HCT116 (cell line): Measurements from ENCODE around the gene SALL4. TPM values are rescaled to one million over a fixed set of nuclear protein-coding genes. Genes with fewer than 3 reads are reported as not detected.

ENCODE experiments used
- ATAC-seq: fragments of 200-7000 bp; cut with Tn5 transposase; 2 replicates; pipeline ENCODE4 v1.9.1; 2020; ENCODE audit warnings: mild to moderate bottlenecking, moderate library complexity
- BruUV-seq: library from RNA; stranded (reverse); fragments of 400-500 nt; replicated peaks from 2 replicates; lab custom pipeline; 2021; lab: Mats Ljungman, UMichigan
- CTCF ChIA-PET: fragments of 300-600 bp; sonication (Branson Sonifier 250); formaldehyde crosslinking; loops from one replicate; lab custom pipeline; 2021; ENCODE audit warnings: antibody characterized with exemption; lab: Charles Lee
- POLR2A ChIA-PET: fragments of 300-600, 350-600 bp; sonication (Branson Sonifier 250); formaldehyde crosslinking; loops from one replicate; lab custom pipeline; 2021; ENCODE audit warnings: antibody characterized with exemption; lab: Charles Lee
- RAD21 ChIA-PET, 2 experiments: fragments of 300-600 bp; sonication (Branson Sonifier 250); formaldehyde crosslinking; loops; one replicate each; lab custom pipeline; 2023; ENCODE audit warnings: low total read pairs in 2 of 2; ENCODE audit not compliant: uncharacterized antibody in 2 of 2, unreplicated experiment in 2 of 2, low non-redundant PET in 1 of 2; lab: Charles Lee
- DNase-seq: peaks from one replicate; pipeline ENCODE4 v3.0.0-alpha.2; 2010; ENCODE audit warnings: low read depth, low spot score
- H2AFZ ChIP-seq: fragments of 200-600 bp; shearing (Covaris generic), sonication (generic); 2 replicates; pipeline ENCODE4 v1.6.1; 2017; ENCODE audit warnings: low read depth, mixed run types, mixed read lengths, antibody characterized with exemption, low read length; ENCODE audit not compliant: poor library complexity, severe bottlenecking
- H3K27ac ChIP-seq: 2 replicates; pipeline ENCODE4 v1.5.1; 2012; ENCODE audit warnings: low read depth, low read length
- H3K27me3 ChIP-seq: fragments of 200-600 bp; sonication (generic); 2 replicates; pipeline ENCODE4 v1.6.1; 2016; ENCODE audit warnings: mixed run types, low read length, mixed read lengths; ENCODE audit not compliant: insufficient read depth
- H3K36me3 ChIP-seq, 2 experiments: fragments of 200-500 bp in 1 of 2; fragments of 200-600 bp in 1 of 2; sonication (Bioruptor generic) in 1 of 2; sonication (generic) in 1 of 2; 2 replicates each; pipeline versions ENCODE4 v1.5.1 to v1.6.1; 2014 to 2016; ENCODE audit warnings: low read length in 2 of 2, inconsistent platforms in 1 of 2, mixed read lengths in 1 of 2, mixed run types in 1 of 2; ENCODE audit not compliant: insufficient read depth in 2 of 2, control insufficient read depth in 1 of 2
- H3K4me1 ChIP-seq, 2 experiments: fragments of 200-600 bp in 1 of 2; sonication (generic) in 1 of 2; 2 replicates each; pipeline versions ENCODE4 v1.5.1 to v1.6.1; 2012 to 2017; ENCODE audit warnings: low read length in 2 of 2, inconsistent platforms in 1 of 2, mild to moderate bottlenecking in 1 of 2, mixed read lengths in 1 of 2, mixed run types in 1 of 2, moderate library complexity in 1 of 2; ENCODE audit not compliant: insufficient read depth in 2 of 2, control insufficient read depth in 1 of 2
- H3K4me2 ChIP-seq: fragments of 200-600 bp; sonication (generic); 2 replicates; pipeline ENCODE4 v1.6.1; 2017; ENCODE audit warnings: mixed run types, low read length, mixed read lengths
- H3K4me3 ChIP-seq, 2 experiments: fragments of 200-600 bp in 1 of 2; sonication (generic) in 1 of 2; replicated peaks in 1 of 2; 2 replicates each; pipeline ENCODE4 v1.5.1; 2011 to 2016; ENCODE audit warnings: low read length in 2 of 2, control low read depth in 1 of 2, low read depth in 1 of 2, mild to moderate bottlenecking in 1 of 2, mixed read lengths in 1 of 2, mixed run types in 1 of 2
- H3K79me2 ChIP-seq: fragments of 200-600 bp; sonication (generic); 2 replicates; pipeline ENCODE4 v1.6.1; 2017; ENCODE audit warnings: mild to moderate bottlenecking, mixed run types, low read length, moderate library complexity, mixed read lengths; ENCODE audit not compliant: insufficient read depth
- H3K9ac ChIP-seq: fragments of 200-600 bp; sonication (generic); 2 replicates; pipeline ENCODE4 v1.6.1; 2016; ENCODE audit warnings: low read length, mixed read lengths
- H3K9me2 ChIP-seq: fragments of 200-600 bp; sonication (generic), shearing (Covaris generic); 2 replicates; pipeline ENCODE4 v1.6.1; 2017; ENCODE audit warnings: mixed run types, mild to moderate bottlenecking, moderate library complexity; ENCODE audit not compliant: insufficient read depth
- H3K9me3 ChIP-seq, 2 experiments: fragments of 200-500 bp in 1 of 2; fragments of 200-600 bp in 1 of 2; sonication (Bioruptor generic) in 1 of 2; sonication (generic) in 1 of 2; 2 replicates each; pipeline ENCODE4 v1.6.1; 2014 to 2017; ENCODE audit warnings: low read length in 2 of 2, mixed read lengths in 2 of 2, inconsistent platforms in 1 of 2, low read depth in 1 of 2, mild to moderate bottlenecking in 1 of 2, mixed run types in 1 of 2, moderate library complexity in 1 of 2; ENCODE audit not compliant: control insufficient read depth in 1 of 2, insufficient read depth in 1 of 2
- H4K20me1 ChIP-seq: fragments of 200-600 bp; sonication (generic), shearing (Covaris generic); 2 replicates; pipeline ENCODE4 v1.6.1; 2017; ENCODE audit warnings: mixed run types, mild to moderate bottlenecking, moderate library complexity; ENCODE audit not compliant: insufficient read depth
- CBX3 ChIP-seq: IDR thresholded peaks from 2 replicates; pipeline ENCODE4 v1.6.1; 2012; ENCODE audit warnings: low read depth
- CEBPB ChIP-seq: IDR thresholded peaks from 2 replicates; pipeline ENCODE4 v1.6.1; 2012; ENCODE audit warnings: low read depth
- EGR1 ChIP-seq: IDR thresholded peaks from 2 replicates; pipeline ENCODE4 v1.6.1; 2012; ENCODE audit warnings: low read depth
- ELF1 ChIP-seq: IDR thresholded peaks from 2 replicates; pipeline ENCODE4 v1.6.1; 2012; ENCODE audit warnings: low read depth, borderline replicate concordance
- EZH2 ChIP-seq: fragments of 200-600 bp; sonication (generic); IDR thresholded peaks from 2 replicates; pipeline ENCODE4 v1.6.1; 2017; ENCODE audit warnings: antibody characterized with exemption, mixed run types
- EZH2phosphoT487 ChIP-seq: fragments of 200-600 bp; IDR thresholded peaks from 2 replicates; pipeline ENCODE4 v1.6.1; 2018; ENCODE audit warnings: antibody characterized with exemption, borderline replicate concordance
- FOSL1 ChIP-seq: IDR thresholded peaks from 2 replicates; pipeline ENCODE4 v1.6.1; 2012; ENCODE audit warnings: low read depth
- JUND ChIP-seq: IDR thresholded peaks from 2 replicates; pipeline ENCODE4 v1.6.1; 2012
- POLR2A ChIP-seq: IDR thresholded peaks from 2 replicates; pipeline ENCODE4 v1.7.0; 2011; ENCODE audit warnings: borderline replicate concordance; ENCODE audit not compliant: insufficient read depth, insufficient read length; ENCODE audit errors: extremely low read depth
- POLR2AphosphoS5 ChIP-seq: IDR thresholded peaks from 2 replicates; pipeline ENCODE4 v1.6.1; 2011; ENCODE audit warnings: mild to moderate bottlenecking, low read depth, low read length, moderate library complexity
- RAD21 ChIP-seq: IDR thresholded peaks from 2 replicates; pipeline ENCODE4 v1.6.1; 2012; ENCODE audit warnings: low read depth, mild to moderate bottlenecking
- SIN3A ChIP-seq: IDR thresholded peaks from 2 replicates; pipeline ENCODE4 v1.6.1; 2012; ENCODE audit warnings: low read depth
- SP1 ChIP-seq: IDR thresholded peaks from 2 replicates; pipeline ENCODE4 v1.6.1; 2012; ENCODE audit warnings: low read depth
- SRF ChIP-seq: IDR thresholded peaks from 2 replicates; pipeline ENCODE4 v1.6.1; 2012; ENCODE audit warnings: low read depth
- TCF7L2 ChIP-seq: IDR thresholded peaks from 2 replicates; pipeline ENCODE4 v1.7.0; 2011; ENCODE audit warnings: borderline replicate concordance, inconsistent platforms; ENCODE audit not compliant: insufficient read depth, insufficient read length; ENCODE audit errors: extremely low read depth
- YY1 ChIP-seq: IDR thresholded peaks from 2 replicates; pipeline ENCODE4 v1.6.1; 2011; ENCODE audit warnings: low read length, low read depth, moderate library complexity, mild to moderate bottlenecking; ENCODE audit not compliant: insufficient replicate concordance; ENCODE audit errors: extremely low read depth
- ZFX ChIP-seq: fragments of 450-650 bp; IDR thresholded peaks from 2 replicates; pipeline ENCODE4 v1.6.1; 2017
- ZNF274 ChIP-seq: fragments of 200-500 bp; sonication (Bioruptor generic); IDR thresholded peaks from 2 replicates; pipeline ENCODE4 v1.6.1; 2014; ENCODE audit warnings: mild to moderate bottlenecking, low read depth, low read length, inconsistent platforms
- intact Hi-C: fragments of 100-400 bp; cut with micrococcal nuclease; formaldehyde crosslinking; loops from 2 replicates; pipeline ENCODE4 v1.10.0; 2022
- total RNA-seq: library from RNA; stranded (reverse); gene quantifications from one replicate; pipeline ENCODE4 v1.2.1, GENCODE V29; 2021; ENCODE audit not compliant: unreplicated experiment
- TF ChIP-seq, protein P1 (sequence below): IDR thresholded peaks from 2 replicates; pipeline ENCODE4 v1.6.1; 2012
- TF ChIP-seq, protein P2 (sequence below): IDR thresholded peaks from 2 replicates; pipeline ENCODE4 v1.6.1; 2012; ENCODE audit warnings: low read depth
- TF ChIP-seq, protein P3 (sequence below): IDR thresholded peaks from 2 replicates; pipeline ENCODE4 v1.6.1; 2012
- TF ChIP-seq, protein P4 (sequence below), 3 experiments: fragments of 200-600 bp in 1 of 3; sonication (generic) in 1 of 3; IDR thresholded peaks in 2 of 3; conservative IDR thresholded peaks in 1 of 3; 2 replicates each; pipeline ENCODE4 v1.5.1; 2012 to 2017; ENCODE audit warnings: low read depth in 2 of 3, low read length in 2 of 3, antibody characterized with exemption in 1 of 3, borderline replicate concordance in 1 of 3, control low read depth in 1 of 3, mild to moderate bottlenecking in 1 of 3, mixed read lengths in 1 of 3, mixed run types in 1 of 3, moderate library complexity in 1 of 3; ENCODE audit not compliant: insufficient read depth in 1 of 3

Gene SALL4
- total RNA-seq, 1 experiment from 2014 or later = 1.9 TPM

DNA sequence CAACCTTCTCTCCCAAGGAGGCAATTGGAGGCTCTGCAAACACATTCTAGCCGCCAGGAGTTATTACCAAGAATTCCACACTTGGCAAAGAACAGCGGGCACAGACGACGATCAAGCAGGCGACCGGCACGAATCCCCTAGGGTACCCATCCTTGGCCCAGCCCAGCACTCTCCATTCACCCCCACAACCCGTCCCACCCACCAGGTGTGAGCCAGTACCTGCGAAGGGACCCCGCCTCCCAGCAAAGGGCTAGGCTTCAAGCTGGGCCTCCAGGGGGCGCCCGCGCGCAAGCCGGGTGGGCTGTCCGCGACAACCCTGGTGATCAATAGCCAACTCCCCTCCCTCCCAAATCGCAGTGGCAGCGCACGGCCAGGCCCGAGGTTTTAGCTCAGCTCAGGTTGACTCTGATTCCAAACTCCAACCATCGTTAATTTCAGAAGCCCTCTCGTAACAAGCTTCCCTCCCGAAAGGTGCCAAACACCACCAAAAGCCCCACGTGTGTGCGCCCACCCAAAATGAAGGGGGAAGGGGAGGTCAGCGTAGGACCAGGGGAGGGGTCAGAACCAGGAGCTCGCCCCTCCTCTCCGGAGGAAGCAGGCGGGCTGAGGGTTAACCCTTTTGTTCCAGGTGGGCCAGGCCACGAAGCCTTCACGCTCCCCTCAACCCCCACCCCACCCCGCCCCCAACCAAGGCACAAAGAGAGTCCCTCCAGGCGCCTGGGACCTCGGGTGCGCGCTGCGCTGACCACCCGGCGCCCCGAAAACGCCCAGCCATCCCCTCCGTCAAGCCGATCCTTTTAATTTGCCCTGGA lies 2.1 kb downstream of the SALL4 start:
- peak overlapping the region; percentile 56 for H3K9ac ChIP-seq
- ChIA-PET RAD21 (no interaction called here), POLR2A (no interaction called here), CTCF (interaction anchor here (0.9 to 1.7 kb wide), 9 partner anchors 9 to 260 kb away, joined by 3 to 6 read pairs (median 5); no protein-coding TSS in a partner anchor)
- no peaks in the 10 kb centered on the region for H3K9me3 ChIP-seq
- intact Hi-C loops = loop anchor here (2.0 to 5.0 kb wide), 2 partner anchors 261 to 282 kb away; no protein-coding TSS in a partner anchor
- peaks cover 0 to 18% of the 10 kb centered on the region in 2 experiments; a peak in 2 of 4 replicates for H3K4me1 ChIP-seq
- H3K79me2 ChIP-seq = no peaks in the 10 kb centered on the region
- H3K4me3 ChIP-seq = peak overlapping the region; percentile 42 to 57
- DNase-seq (peak; percentile 35), ATAC-seq (peak; percentile 98)
- H3K27me3 ChIP-seq = no peaks in the 10 kb centered on the region
- no peaks in the 10 kb centered on the region for H3K36me3 ChIP-seq
- H3K9me2 ChIP-seq = no peaks in the 10 kb centered on the region
- peak overlapping the region; percentile 78 for H2AFZ ChIP-seq
- peak overlapping the region; percentile 87 for H3K4me2 ChIP-seq
- BruUV-seq = no TSS peak
- no peaks in the 10 kb centered on the region for H4K20me1 ChIP-seq
- no peak overlapping the region for H3K27ac ChIP-seq
- TF ChIP-seq CEBPB (no peak), YY1 (peak; percentile 48), SIN3A (no peak), TCF7L2 (no peak), CBX3 (no peak), EZH2 (no peak), POLR2A (no peak), JUND (no peak), RAD21 (peak; percentile 75), ZNF274 (no peak), POLR2AphosphoS5 (no peak), ZFX (no peak), SP1 (no peak), ELF1 (no peak), SRF (no peak), EGR1 (no peak), EZH2phosphoT487 (no peak), FOSL1 (no peak)
- TF ChIP-seq, protein P1, sequence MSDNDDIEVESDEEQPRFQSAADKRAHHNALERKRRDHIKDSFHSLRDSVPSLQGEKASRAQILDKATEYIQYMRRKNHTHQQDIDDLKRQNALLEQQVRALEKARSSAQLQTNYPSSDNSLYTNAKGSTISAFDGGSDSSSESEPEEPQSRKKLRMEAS = no peak
- TF ChIP-seq, protein P2, sequence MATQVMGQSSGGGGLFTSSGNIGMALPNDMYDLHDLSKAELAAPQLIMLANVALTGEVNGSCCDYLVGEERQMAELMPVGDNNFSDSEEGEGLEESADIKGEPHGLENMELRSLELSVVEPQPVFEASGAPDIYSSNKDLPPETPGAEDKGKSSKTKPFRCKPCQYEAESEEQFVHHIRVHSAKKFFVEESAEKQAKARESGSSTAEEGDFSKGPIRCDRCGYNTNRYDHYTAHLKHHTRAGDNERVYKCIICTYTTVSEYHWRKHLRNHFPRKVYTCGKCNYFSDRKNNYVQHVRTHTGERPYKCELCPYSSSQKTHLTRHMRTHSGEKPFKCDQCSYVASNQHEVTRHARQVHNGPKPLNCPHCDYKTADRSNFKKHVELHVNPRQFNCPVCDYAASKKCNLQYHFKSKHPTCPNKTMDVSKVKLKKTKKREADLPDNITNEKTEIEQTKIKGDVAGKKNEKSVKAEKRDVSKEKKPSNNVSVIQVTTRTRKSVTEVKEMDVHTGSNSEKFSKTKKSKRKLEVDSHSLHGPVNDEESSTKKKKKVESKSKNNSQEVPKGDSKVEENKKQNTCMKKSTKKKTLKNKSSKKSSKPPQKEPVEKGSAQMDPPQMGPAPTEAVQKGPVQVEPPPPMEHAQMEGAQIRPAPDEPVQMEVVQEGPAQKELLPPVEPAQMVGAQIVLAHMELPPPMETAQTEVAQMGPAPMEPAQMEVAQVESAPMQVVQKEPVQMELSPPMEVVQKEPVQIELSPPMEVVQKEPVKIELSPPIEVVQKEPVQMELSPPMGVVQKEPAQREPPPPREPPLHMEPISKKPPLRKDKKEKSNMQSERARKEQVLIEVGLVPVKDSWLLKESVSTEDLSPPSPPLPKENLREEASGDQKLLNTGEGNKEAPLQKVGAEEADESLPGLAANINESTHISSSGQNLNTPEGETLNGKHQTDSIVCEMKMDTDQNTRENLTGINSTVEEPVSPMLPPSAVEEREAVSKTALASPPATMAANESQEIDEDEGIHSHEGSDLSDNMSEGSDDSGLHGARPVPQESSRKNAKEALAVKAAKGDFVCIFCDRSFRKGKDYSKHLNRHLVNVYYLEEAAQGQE = no peak
- TF ChIP-seq, protein P3, sequence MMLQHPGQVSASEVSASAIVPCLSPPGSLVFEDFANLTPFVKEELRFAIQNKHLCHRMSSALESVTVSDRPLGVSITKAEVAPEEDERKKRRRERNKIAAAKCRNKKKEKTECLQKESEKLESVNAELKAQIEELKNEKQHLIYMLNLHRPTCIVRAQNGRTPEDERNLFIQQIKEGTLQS = no peak
- TF ChIP-seq, protein P4, sequence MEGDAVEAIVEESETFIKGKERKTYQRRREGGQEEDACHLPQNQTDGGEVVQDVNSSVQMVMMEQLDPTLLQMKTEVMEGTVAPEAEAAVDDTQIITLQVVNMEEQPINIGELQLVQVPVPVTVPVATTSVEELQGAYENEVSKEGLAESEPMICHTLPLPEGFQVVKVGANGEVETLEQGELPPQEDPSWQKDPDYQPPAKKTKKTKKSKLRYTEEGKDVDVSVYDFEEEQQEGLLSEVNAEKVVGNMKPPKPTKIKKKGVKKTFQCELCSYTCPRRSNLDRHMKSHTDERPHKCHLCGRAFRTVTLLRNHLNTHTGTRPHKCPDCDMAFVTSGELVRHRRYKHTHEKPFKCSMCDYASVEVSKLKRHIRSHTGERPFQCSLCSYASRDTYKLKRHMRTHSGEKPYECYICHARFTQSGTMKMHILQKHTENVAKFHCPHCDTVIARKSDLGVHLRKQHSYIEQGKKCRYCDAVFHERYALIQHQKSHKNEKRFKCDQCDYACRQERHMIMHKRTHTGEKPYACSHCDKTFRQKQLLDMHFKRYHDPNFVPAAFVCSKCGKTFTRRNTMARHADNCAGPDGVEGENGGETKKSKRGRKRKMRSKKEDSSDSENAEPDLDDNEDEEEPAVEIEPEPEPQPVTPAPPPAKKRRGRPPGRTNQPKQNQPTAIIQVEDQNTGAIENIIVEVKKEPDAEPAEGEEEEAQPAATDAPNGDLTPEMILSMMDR (IDR thresholded peaks at IDR 0.05 in 2 of 3, conservative IDR thresholded peaks at IDR 0.05 in 1 of 3; ENCODE audit: borderline replicate concordance in 1 of 3, insufficient read depth in 1 of 3, low read depth in 2 of 3, low read length in 2 of 3) = peak; percentile 61 to 97 (median 95)
